Right lobe of liver (tissue), 6 donors: ENCODE results near the gene NPFF. TPM values are rescaled to one million over a fixed set of nuclear protein-coding genes. Genes with fewer than 3 reads are reported as not detected.
"Not testable (repeated sequence)": the region's sequence is repeated elsewhere in the genome, so short reads cannot be mapped to it uniquely, and the experiment has no call there.

Experiments
- ATAC-seq, 4 donors: fragments of 200-7000 bp; cut with Tn5 transposase; one replicate each; pipeline ENCODE4 v1.9.1; 2020; ENCODE audit warnings: mild to moderate bottlenecking in 4 of 4, moderate library complexity in 4 of 4
- DNase-seq, 3 donors: peaks; one replicate each; pipeline ENCODE4 v3.0.0-alpha.2; 2020
- H3K27ac ChIP-seq, 3 donors: fragments of 200-600 bp; one replicate each; pipeline ENCODE4 v1.8.0; 2022
- H3K27me3 ChIP-seq, 2 donors: fragments of 200-600 bp; one replicate each; pipeline ENCODE4 v1.8.0; 2022
- H3K36me3 ChIP-seq, 4 donors: fragments of 200-600 bp; sonication (generic) in 1 of 4; one replicate each; pipeline versions ENCODE4 v1.5.1 to v1.8.0; 2017 to 2022; ENCODE audit warnings: control low read depth in 1 of 4
- H3K4me1 ChIP-seq, 4 donors: fragments of 200-600 bp; sonication (generic) in 1 of 4; one replicate each; pipeline versions ENCODE4 v1.5.1 to v1.8.0; 2017 to 2022; ENCODE audit warnings: control low read depth in 1 of 4
- H3K4me3 ChIP-seq, 3 donors: fragments of 200-600 bp; one replicate each; pipeline ENCODE4 v1.8.0; 2022
- H3K9me3 ChIP-seq, 4 donors: fragments of 200-600 bp; sonication (generic) in 1 of 4; one replicate each; pipeline versions ENCODE4 v1.5.1 to v1.8.0; 2017 to 2022; ENCODE audit warnings: control low read depth in 1 of 4
- POLR2A ChIP-seq: fragments of 450-650 bp; IDR thresholded peaks from one replicate; pipeline ENCODE4 v1.6.1; 2017; ENCODE audit warnings: antibody characterized with exemption, mild to moderate bottlenecking
- WGBS: methylation state at CpG from one replicate; pipeline ENCODE4 v1.1.6; 2018; ENCODE audit warnings: low coverage, low lambda C conversion rate; ENCODE audit not compliant: insufficient coverage; ENCODE audit errors: missing lambda C conversion rate; 5-methylcytosine and 5-hydroxymethylcytosine counted together
- intact Hi-C, 2 donors: fragments of 100-400 bp; cut with DNase I; formaldehyde crosslinking; loops; one replicate each; pipeline versions ENCODE4 v1.11.2 to v1.14.1; 2022
- total RNA-seq, 6 experiments: library from RNA; depleted of rRNA in 2 of 6; stranded (reverse); fragments of >200 nt in 2 of 6; fragmentation: NEBNext Ultra II Directional in 3 of 6; extraction: Animal tissue kit (Norgen Biotek cat#: 25700) in 3 of 6; gene quantifications; one replicate each; pipeline versions ENCODE4 v1.1.0 to v1.2.4, GENCODE V29; 2016 to 2023
- TF ChIP-seq, protein P1 (sequence below), 4 donors: fragments of 200-600 bp in 3 of 4; fragments of 450-650 bp in 1 of 4; IDR thresholded peaks; one replicate each; pipeline versions ENCODE4 v1.5.1 to v1.8.0; 2016 to 2022; ENCODE audit warnings: antibody characterized with exemption in 4 of 4, mild to moderate bottlenecking in 2 of 4
- donor health status: DM: no; HTN: yes; CAD: no.
- donor health status: DM: no; HTN: no; CAD: no.
- donor health status: DM: no; HTN: no; CAD: no.
- donor health status: DM: no; HTN: yes; CAD: no.
- donor health status: DM: no; HTN: yes; CAD: no.

NPFF gene
- total RNA-seq, 6 experiments from 2014 or later = not detected

DNA sequence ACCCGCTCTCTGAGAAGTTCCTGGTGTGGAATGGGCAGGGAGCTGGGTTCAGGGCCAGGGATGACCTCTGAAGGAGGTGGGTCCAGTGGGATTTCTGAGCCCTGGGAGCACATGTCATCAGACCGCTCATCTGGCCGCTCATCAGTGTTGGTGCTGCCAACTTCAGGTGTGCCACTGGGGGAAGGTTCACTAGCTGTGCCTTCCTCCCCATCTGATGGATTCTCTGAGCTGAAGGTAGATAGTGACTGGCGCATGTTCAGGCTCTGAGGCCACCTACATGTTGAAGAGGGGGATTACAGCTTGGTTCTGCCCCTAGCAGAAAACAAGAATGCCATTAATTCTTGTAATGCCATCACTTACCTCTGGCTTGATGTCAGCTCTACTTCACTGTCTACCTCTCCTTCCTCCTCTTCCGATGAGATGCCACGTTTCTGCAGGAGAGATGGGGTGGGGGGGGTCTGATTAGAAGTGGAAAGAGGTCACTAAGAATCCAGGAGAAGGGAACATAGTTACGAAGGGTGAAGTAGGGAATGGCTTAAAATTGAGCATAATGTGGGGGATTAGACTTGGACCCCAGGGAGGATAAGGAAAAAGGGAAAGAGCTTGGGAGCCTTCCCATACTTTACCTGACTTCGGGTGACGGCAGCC is 25.2 kb downstream of the NPFF start:
- peaks cover 19 to 61% (median 31%) of the 10 kb centered on the region in 4 donors for H3K36me3 ChIP-seq
- no peaks in the 10 kb centered on the region for H3K4me1 ChIP-seq
- no peak for TF ChIP-seq POLR2A
- TF ChIP-seq, protein P1, sequence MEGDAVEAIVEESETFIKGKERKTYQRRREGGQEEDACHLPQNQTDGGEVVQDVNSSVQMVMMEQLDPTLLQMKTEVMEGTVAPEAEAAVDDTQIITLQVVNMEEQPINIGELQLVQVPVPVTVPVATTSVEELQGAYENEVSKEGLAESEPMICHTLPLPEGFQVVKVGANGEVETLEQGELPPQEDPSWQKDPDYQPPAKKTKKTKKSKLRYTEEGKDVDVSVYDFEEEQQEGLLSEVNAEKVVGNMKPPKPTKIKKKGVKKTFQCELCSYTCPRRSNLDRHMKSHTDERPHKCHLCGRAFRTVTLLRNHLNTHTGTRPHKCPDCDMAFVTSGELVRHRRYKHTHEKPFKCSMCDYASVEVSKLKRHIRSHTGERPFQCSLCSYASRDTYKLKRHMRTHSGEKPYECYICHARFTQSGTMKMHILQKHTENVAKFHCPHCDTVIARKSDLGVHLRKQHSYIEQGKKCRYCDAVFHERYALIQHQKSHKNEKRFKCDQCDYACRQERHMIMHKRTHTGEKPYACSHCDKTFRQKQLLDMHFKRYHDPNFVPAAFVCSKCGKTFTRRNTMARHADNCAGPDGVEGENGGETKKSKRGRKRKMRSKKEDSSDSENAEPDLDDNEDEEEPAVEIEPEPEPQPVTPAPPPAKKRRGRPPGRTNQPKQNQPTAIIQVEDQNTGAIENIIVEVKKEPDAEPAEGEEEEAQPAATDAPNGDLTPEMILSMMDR (IDR thresholded peaks at IDR 0.05) = no peak
- H3K4me3 ChIP-seq = no peak overlapping the region
- 64% methylated on average over 4 of the region's 9 CpGs for WGBS
- no peaks in the 10 kb centered on the region for H3K27me3 ChIP-seq
- ATAC-seq (no peak), DNase-seq (no peak)
- intact Hi-C loops = no loop called here
- no peak overlapping the region for H3K27ac ChIP-seq
- no peaks in the 10 kb centered on the region for H3K9me3 ChIP-seq

DNA sequence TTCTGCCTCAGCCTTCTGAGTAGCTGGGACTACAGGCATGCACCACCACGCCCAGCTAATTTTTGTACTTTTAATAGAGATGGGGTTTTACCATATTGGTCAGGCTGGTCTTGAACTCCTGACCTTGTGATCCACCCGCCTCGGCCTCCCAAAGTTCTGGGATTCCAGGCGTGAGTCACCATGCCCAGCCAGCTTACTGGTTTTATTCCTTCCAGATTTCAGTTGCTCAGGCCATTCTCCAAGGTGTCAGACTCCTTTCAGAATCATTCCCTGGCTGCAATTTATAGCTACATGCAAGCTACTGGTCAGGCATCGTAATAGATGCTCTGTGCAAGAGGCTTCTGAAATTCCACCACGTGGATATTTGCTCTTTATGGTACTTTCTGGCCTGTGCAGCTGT is 25.8 kb downstream of the NPFF start:
- H3K4me3 ChIP-seq, H3K27me3 ChIP-seq, H3K9me3 ChIP-seq, H3K4me1 ChIP-seq, intact Hi-C loops, ATAC-seq, H3K27ac ChIP-seq, DNase-seq: not testable (repeated sequence)
- WGBS = 69% methylated on average over 5 of the region's 6 CpGs
- H3K36me3 ChIP-seq = peaks cover 19 to 67% (median 31%) of the 10 kb centered on the region in 4 donors

DNA sequence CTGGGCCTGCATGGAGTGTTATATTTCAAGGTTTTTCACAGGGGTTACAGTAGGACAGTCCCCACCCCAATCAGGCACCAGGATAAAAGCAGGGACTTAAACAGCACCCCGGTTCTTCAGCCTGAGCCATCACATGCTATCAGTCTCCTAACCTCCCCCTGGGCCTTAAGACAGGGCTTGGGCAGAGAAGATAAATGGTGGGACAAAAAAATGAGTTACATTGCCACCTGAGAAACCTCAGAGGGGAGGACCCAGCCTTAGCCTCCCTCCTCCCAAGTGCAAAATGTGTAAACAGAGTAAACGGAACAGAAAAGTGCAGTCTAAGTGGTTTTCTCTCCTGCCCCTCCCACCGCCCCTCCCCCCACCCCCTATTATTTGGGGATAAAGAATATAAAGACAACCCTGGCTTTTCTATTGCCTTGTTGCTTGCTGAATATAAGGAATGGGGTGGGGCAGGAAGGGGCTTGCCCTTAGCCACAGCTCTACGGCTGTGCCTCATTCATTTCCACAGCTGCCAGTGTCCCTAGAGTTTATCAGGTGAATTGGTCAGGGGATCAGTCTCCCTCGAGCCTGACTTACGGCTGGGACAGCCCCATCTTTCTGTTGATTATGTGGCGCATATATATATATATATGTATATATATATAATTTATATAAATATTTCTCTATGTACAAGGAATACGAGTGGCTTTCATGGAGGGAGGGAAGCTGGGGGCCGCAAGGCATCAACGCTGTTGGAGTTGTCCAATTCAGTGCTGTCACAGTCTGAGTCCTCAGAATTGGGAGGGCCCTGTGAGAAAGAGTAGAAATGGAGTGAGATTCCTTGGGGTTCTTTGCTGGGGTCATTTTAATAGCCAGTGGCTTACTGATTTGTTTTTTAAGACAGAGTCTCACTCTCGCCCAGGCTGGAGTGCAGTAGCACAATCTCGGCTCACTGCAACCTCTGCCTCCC is 26.5 kb downstream of the NPFF start:
- Histone ChIP-seq H3K9me3 (no peaks in the 10 kb centered on the region), H3K27me3 (no peaks in the 10 kb centered on the region), H3K4me3 (no peak overlapping the region), H3K36me3 (peaks cover 21 to 74% (median 35%) of the 10 kb centered on the region in 4 donors), H3K4me1 (no peaks in the 10 kb centered on the region), H3K27ac (no peak overlapping the region)
- intact Hi-C loops = no loop called here
- WGBS = 64% methylated on average over 10 of the region's 12 CpGs
- DNase-seq (no peak), ATAC-seq (peak in 1 of 4 donors; percentile 9)
- TF ChIP-seq POLR2A = no peak
- TF ChIP-seq, protein P1 (IDR thresholded peaks at IDR 0.05) = no peak

DNA sequence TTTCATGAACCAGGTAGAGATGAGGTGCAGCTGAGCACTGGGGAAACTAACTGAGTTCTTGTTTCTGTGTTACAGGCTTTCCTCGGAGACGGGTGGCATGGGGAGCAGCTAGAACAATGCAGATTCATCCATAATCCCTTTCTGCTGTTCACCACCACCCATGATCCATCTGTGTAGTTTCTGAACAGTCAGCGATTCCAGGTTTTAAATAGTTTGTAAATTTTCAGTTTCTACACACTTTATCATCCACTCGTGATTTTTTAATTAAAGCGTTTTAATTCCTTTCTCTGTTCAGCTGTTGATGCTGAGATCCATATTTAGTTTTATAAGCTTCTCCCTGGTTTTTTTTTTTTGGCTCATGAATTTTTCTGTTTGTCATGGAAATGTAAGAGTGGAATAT is 28.0 kb downstream of the NPFF start:
- no peak overlapping the region for H3K27ac ChIP-seq
- intact Hi-C loops = no loop called here
- WGBS = 85% methylated on average over 5 of the region's 5 CpGs
- peaks cover 0 to 3% (median 0%) of the 10 kb centered on the region in 4 donors for H3K4me1 ChIP-seq
- peaks cover 21 to 80% (median 47%) of the 10 kb centered on the region in 4 donors for H3K36me3 ChIP-seq
- no peaks in the 10 kb centered on the region for H3K27me3 ChIP-seq
- ATAC-seq (no peak), DNase-seq (no peak)
- no peak for TF ChIP-seq POLR2A
- TF ChIP-seq, protein P1 (IDR thresholded peaks at IDR 0.05) = no peak
- H3K4me3 ChIP-seq = no peak overlapping the region
- no peaks in the 10 kb centered on the region for H3K9me3 ChIP-seq

DNA sequence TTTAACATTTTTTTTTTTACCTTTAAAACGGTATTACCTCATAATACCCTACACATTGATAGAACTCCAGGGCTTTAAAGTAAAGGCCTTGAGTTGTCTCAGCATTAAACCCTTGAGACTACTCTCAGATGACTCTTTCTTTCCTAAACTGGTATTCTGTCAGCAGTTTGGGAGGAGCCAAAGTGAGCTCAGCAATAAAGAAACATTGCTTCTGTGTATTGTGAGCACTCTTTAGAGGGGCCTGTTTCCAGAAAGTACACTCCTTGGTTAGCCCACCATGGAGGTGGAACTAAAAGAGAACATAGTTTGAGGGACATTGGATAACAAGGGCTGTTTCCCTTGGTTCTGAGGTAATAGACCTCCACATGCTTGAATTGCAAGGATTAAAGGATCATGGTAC is 28.4 kb downstream of the NPFF start:
- Histone ChIP-seq H3K4me1 (peaks cover 0 to 3% (median 0%) of the 10 kb centered on the region in 4 donors), H3K27me3 (no peaks in the 10 kb centered on the region), H3K4me3 (no peak overlapping the region), H3K36me3 (peaks cover 21 to 85% (median 49%) of the 10 kb centered on the region in 4 donors), H3K27ac (no peak overlapping the region), H3K9me3 (no peaks in the 10 kb centered on the region)
- DNase-seq (no peak), ATAC-seq (no peak)
- intact Hi-C loops = no loop called here
- no peak for TF ChIP-seq POLR2A
- TF ChIP-seq, protein P1 (IDR thresholded peaks at IDR 0.05) = no peak
- WGBS = 55% methylated on average over 1 of the region's 1 CpG
